H9 (cell line): ENCODE measurements around the gene RFWD3. TPM values are rescaled to one million over a fixed set of nuclear protein-coding genes. Genes with fewer than 3 reads are reported as not detected.
A peak's percentile ranks its signal among the peaks of the same experiment; 100 is the strongest.

Experiments
- DNase-seq: peaks from one replicate; pipeline ENCODE4 v3.0.0-alpha.2; 2017
- H2AFZ ChIP-seq: one replicate; pipeline ENCODE4 v1.6.1; 2013; ENCODE audit warnings: mild to moderate bottlenecking, low read length, control low read depth, moderate library complexity
- H2AK5ac ChIP-seq: 2 replicates; pipeline ENCODE4 v1.6.1; 2013; ENCODE audit warnings: low read length, control low read depth, mixed read lengths; ENCODE audit not compliant: insufficient read length
- H2BK120ac ChIP-seq: one replicate; pipeline ENCODE4 v1.6.1; 2013; ENCODE audit warnings: low read depth, mild to moderate bottlenecking, low read length, control low read depth, inconsistent platforms; ENCODE audit not compliant: poor library complexity, severe bottlenecking
- H2BK12ac ChIP-seq: 2 replicates; pipeline ENCODE4 v1.6.1; 2013; ENCODE audit warnings: low read length, control low read depth, mixed read lengths, low read depth; ENCODE audit not compliant: insufficient read length
- H2BK15ac ChIP-seq: 2 replicates; pipeline ENCODE4 v1.6.1; 2013; ENCODE audit warnings: low read depth, low read length, control low read depth
- H2BK20ac ChIP-seq: one replicate; pipeline ENCODE4 v1.6.1; 2013; ENCODE audit warnings: low read depth, mild to moderate bottlenecking, low read length, control low read depth, inconsistent platforms; ENCODE audit not compliant: poor library complexity, severe bottlenecking
- H2BK5ac ChIP-seq: 2 replicates; pipeline ENCODE4 v1.6.1; 2013; ENCODE audit warnings: low read length, control low read depth, mixed read lengths; ENCODE audit not compliant: insufficient read length
- H3K14ac ChIP-seq: 2 replicates; pipeline ENCODE4 v1.6.1; 2013; ENCODE audit warnings: low read length, control low read depth; ENCODE audit not compliant: insufficient read depth
- H3K18ac ChIP-seq: 2 replicates; pipeline ENCODE4 v1.6.1; 2013; ENCODE audit warnings: low read depth, mild to moderate bottlenecking, mixed read lengths, low read length, control low read depth; ENCODE audit not compliant: insufficient read length
- H3K23ac ChIP-seq: 2 replicates; pipeline ENCODE4 v1.6.1; 2013; ENCODE audit warnings: low read length, control low read depth, mixed read lengths, low read depth; ENCODE audit not compliant: insufficient read length
- H3K23me2 ChIP-seq: 2 replicates; pipeline ENCODE4 v1.6.1; 2013; ENCODE audit warnings: low read depth, mild to moderate bottlenecking, mixed read lengths, low read length, control low read depth; ENCODE audit not compliant: insufficient read length, poor library complexity, severe bottlenecking
- H3K27ac ChIP-seq: 2 replicates; pipeline ENCODE4 v1.5.1; 2013; ENCODE audit warnings: low read length, control low read depth, mixed read lengths, low read depth; ENCODE audit not compliant: insufficient read length
- H3K27me3 ChIP-seq: 2 replicates; pipeline ENCODE4 v1.6.1; 2013; ENCODE audit warnings: low read length, control low read depth, inconsistent platforms; ENCODE audit not compliant: insufficient read depth
- H3K4ac ChIP-seq: 2 replicates; pipeline ENCODE4 v1.6.1; 2013; ENCODE audit warnings: low read depth, mild to moderate bottlenecking, control low read depth, inconsistent platforms, low read length, moderate library complexity
- H3K4me1 ChIP-seq: 2 replicates; pipeline ENCODE4 v1.6.1; 2013; ENCODE audit warnings: low read length, control low read depth, inconsistent platforms; ENCODE audit not compliant: insufficient read depth
- H3K4me2 ChIP-seq: 2 replicates; pipeline ENCODE4 v1.6.1; 2013; ENCODE audit warnings: low read length, control low read depth, mixed read lengths; ENCODE audit not compliant: insufficient read length, insufficient read depth
- H3K56ac ChIP-seq: 2 replicates; pipeline ENCODE4 v1.6.1; 2013; ENCODE audit warnings: low read depth, mild to moderate bottlenecking, mixed read lengths, low read length, control low read depth; ENCODE audit not compliant: insufficient read length
- H3K79me1 ChIP-seq: 2 replicates; pipeline ENCODE4 v1.6.1; 2013; ENCODE audit warnings: low read depth, mild to moderate bottlenecking, moderate library complexity, low read length, control low read depth, inconsistent platforms; ENCODE audit not compliant: insufficient read depth, poor library complexity, severe bottlenecking
- H3K79me2 ChIP-seq: 2 replicates; pipeline ENCODE4 v1.6.1; 2013; ENCODE audit warnings: low read length, control low read depth, inconsistent platforms; ENCODE audit not compliant: insufficient read depth
- H3K9ac ChIP-seq: 2 replicates; pipeline ENCODE4 v1.6.1; 2013; ENCODE audit warnings: low read length, control low read depth, mixed read lengths; ENCODE audit not compliant: insufficient read length; ENCODE audit errors: extremely low read depth
- H3K9me3 ChIP-seq: one replicate; pipeline ENCODE4 v1.6.1; 2013; ENCODE audit warnings: low read depth, low read length, inconsistent platforms; ENCODE audit not compliant: control insufficient read depth
- H3T11ph ChIP-seq: one replicate; pipeline ENCODE4 v1.6.1; 2013; ENCODE audit warnings: mild to moderate bottlenecking, low read length, control low read depth, inconsistent platforms
- H4K20me1 ChIP-seq: one replicate; pipeline ENCODE4 v1.6.1; 2013; ENCODE audit not compliant: control insufficient read depth, insufficient read length, insufficient read depth
- H4K5ac ChIP-seq: 2 replicates; pipeline ENCODE4 v1.6.1; 2013; ENCODE audit warnings: low read depth, mild to moderate bottlenecking, mixed read lengths, low read length, control low read depth; ENCODE audit not compliant: insufficient read length
- H4K8ac ChIP-seq: replicated peaks from 2 replicates; pipeline ENCODE4 v1.6.1; 2013; ENCODE audit warnings: low read length, control low read depth, mixed read lengths, low read depth; ENCODE audit not compliant: insufficient read length
- H4K91ac ChIP-seq: 2 replicates; pipeline ENCODE4 v1.6.1; 2013; ENCODE audit warnings: low read depth, mild to moderate bottlenecking, moderate library complexity, mixed read lengths, low read length, control low read depth; ENCODE audit not compliant: insufficient read length
- H3K27ac Mint-ChIP-seq, 3 experiments: 2 replicates in 2 of 3; 3 replicates in 1 of 3; pipeline ENCODE4 v1.8.0; 2020 to 2021; ENCODE audit warnings: mixed read lengths in 3 of 3, mild to moderate bottlenecking in 1 of 3, moderate library complexity in 1 of 3
- H3K27me3 Mint-ChIP-seq: 2 replicates; pipeline ENCODE4 v1.8.0; 2021; ENCODE audit warnings: low read depth, mild to moderate bottlenecking, moderate library complexity, mixed read lengths
- H3K36me3 Mint-ChIP-seq, 3 experiments: 2 replicates in 2 of 3; 3 replicates in 1 of 3; pipeline ENCODE4 v1.8.0; 2020 to 2021; ENCODE audit warnings: low read depth in 3 of 3, mixed read lengths in 3 of 3; ENCODE audit not compliant: insufficient read depth in 1 of 3
- H3K4me1 Mint-ChIP-seq, 2 experiments: 2 replicates each; pipeline ENCODE4 v1.8.0; 2020; ENCODE audit warnings: mixed read lengths in 2 of 2
- H3K4me3 Mint-ChIP-seq, 2 experiments: 2 replicates in 1 of 2; 3 replicates in 1 of 2; pipeline ENCODE4 v1.8.0; 2020 to 2021; ENCODE audit warnings: mild to moderate bottlenecking in 2 of 2, mixed read lengths in 2 of 2, moderate library complexity in 1 of 2
- H3K9me3 Mint-ChIP-seq, 2 experiments: 2 replicates in 1 of 2; 3 replicates in 1 of 2; pipeline ENCODE4 v1.8.0; 2020; ENCODE audit warnings: mild to moderate bottlenecking in 2 of 2, mixed read lengths in 2 of 2, moderate library complexity in 1 of 2
- CTCF ChIP-seq: fragments of 200-600 bp; sonication (generic); conservative IDR thresholded peaks from 3 replicates; pipeline ENCODE4 v1.8.0; 2021; ENCODE audit warnings: antibody characterized with exemption, mild to moderate bottlenecking
- WGBS: extraction: QIAGEN DNeasy Blood & Tissue Kit; methylation state at CpG from one replicate; pipeline ENCODE4 v1.1.7; 2013; ENCODE audit warnings: missing lambda C conversion rate, low lambda C conversion rate, mixed read lengths; ENCODE audit not compliant: insufficient read length; ENCODE audit errors: extremely low coverage; 5-methylcytosine and 5-hydroxymethylcytosine counted together
- total RNA-seq: library from RNA; stranded (reverse); gene quantifications from 2 replicates; pipeline ENCODE4 v1.2.1, GENCODE V29; 2021

RFWD3 gene
- total RNA-seq, 1 experiment from 2014 or later = 114 TPM

GRCh38 chr16:74603848-74604247 is 62.8 kb downstream of the RFWD3 start:
- H3K9me3 Mint-ChIP-seq = no peaks in the 10 kb centered on the region; a peak in 1 of 5 replicates
- Histone ChIP-seq H2BK12ac (no peak overlapping the region), H4K20me1 (no peaks in the 10 kb centered on the region)

More at GRCh38 chr16:74603848-74604247, 62.8 kb downstream of the RFWD3 start:
- no peak overlapping the region for H3K27ac ChIP-seq
- H3K9me3 ChIP-seq = no peaks in the 10 kb centered on the region
- peaks cover 4% of the 10 kb centered on the region; the same call in 1 of the 2 replicates for H3K4me1 ChIP-seq
- no peak overlapping the region for H2BK15ac ChIP-seq
- no peak overlapping the region for H2BK120ac ChIP-seq
- DNase-seq = no peak
- no peak overlapping the region for H2BK5ac ChIP-seq
- no peak overlapping the region for H3K14ac ChIP-seq
- H3K4ac ChIP-seq = no peak overlapping the region
- H3K79me1 ChIP-seq = peaks cover 12% of the 10 kb centered on the region
- Mint-ChIP-seq H3K27me3 (no peaks in the 10 kb centered on the region), H3K4me1 (peaks cover 40 to 49% of the 10 kb centered on the region in 2 experiments), H3K4me3 (peak overlapping the region in 1 of 2 experiments; percentile 97; a peak in 1 of 5 replicates), H3K27ac (no peak overlapping the region), H3K36me3 (peaks cover 5 to 8% (median 6%) of the 10 kb centered on the region in 3 experiments; a peak in 5 of 7 replicates)
- H3K56ac ChIP-seq = no peak overlapping the region
- no peaks in the 10 kb centered on the region for H3K27me3 ChIP-seq
- no peak overlapping the region for H2BK20ac ChIP-seq
- H2AFZ ChIP-seq = no peak overlapping the region
- no peak overlapping the region for H3K18ac ChIP-seq
- no peak overlapping the region for H2AK5ac ChIP-seq
- H3K23ac ChIP-seq = no peak overlapping the region
- H3K4me2 ChIP-seq = no peak overlapping the region
- no peak overlapping the region for H3K9ac ChIP-seq
- no peak overlapping the region for H4K5ac ChIP-seq
- no CpG with 5 or more reads among the region's 4 CpGs for WGBS
- TF ChIP-seq CTCF = no peak
- H3K79me2 ChIP-seq = peaks cover 37% of the 10 kb centered on the region; the same call in 1 of the 2 replicates
- no peak overlapping the region for H4K91ac ChIP-seq
- H4K8ac ChIP-seq = no peak overlapping the region
- H3T11ph ChIP-seq = no peak overlapping the region
- peaks cover 8% of the 10 kb centered on the region for H3K23me2 ChIP-seq
